Measurements from ENCODE around the gene C3orf20.
A peak's percentile ranks its signal among the peaks of the same experiment; 100 is the strongest.

The C3orf20 gene

DNA sequence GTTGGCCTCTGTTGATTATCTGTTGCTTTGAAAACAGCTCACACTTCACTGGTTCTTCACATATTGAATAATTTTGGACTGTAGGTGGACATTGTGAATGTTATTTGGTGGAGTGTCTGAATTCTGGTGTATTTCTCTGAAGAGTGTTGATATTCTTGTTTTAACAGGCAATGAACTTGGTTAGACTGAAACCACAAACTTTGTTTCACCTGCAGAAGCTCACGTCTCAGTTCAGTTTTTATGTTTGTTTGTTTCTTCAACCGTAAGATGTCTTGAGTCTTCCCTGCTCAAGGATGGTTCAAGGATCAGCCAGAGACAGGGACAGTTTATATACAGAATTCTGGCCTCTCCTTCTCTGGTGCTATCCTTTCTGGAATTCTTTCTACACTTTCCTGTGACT lies 43.6 kb downstream of the C3orf20 start:
- Histone ChIP-seq H3K4me3 (ENCODE audit: low read length in 2 of 2) (no peak overlapping the region), H3K9ac (ENCODE audit: low read depth in 1 of 2, low read length in 2 of 2) (no peak overlapping the region), H3K36me3 (ENCODE audit: control insufficient read depth in 2 of 2, insufficient read depth in 2 of 2, low read length in 2 of 2) (no peaks in the 10 kb centered on the region), H3K27me3 (ENCODE audit: control insufficient read depth in 2 of 2, insufficient read depth in 2 of 2, low read length in 2 of 2) (peaks cover 0 to 3% of the 10 kb centered on the region in 2 donors), H3K9me3 (ENCODE audit: control insufficient read depth in 2 of 2, low read length in 2 of 2) (no peaks in the 10 kb centered on the region), H3K27ac (ENCODE audit: low read depth in 2 of 2, low read length in 2 of 2) (no peak overlapping the region), H3K4me1 (ENCODE audit: control insufficient read depth in 2 of 2, insufficient read depth in 2 of 2, low read length in 2 of 2) (no peaks in the 10 kb centered on the region)

DNA sequence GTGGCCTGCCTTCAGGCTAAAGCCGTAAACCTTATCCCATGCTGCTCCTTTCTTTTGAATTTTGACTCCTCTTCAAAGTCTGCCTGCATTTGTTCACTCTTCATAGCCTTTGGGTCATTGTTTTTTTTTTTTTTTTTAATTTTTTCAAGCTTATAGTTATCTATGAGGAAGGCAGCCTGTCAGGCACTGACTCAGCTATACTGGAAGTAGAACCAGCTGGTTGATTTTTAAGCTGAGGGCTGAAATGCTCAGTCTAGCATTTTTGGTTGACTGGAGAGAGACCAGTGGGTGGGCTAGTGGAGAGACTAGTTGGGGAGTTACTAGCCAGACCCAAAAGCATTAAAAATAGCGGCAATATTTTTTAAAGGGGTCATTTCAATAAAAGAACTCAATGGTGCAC lies 44.1 kb downstream of the C3orf20 start:
- no peaks in the 10 kb centered on the region for H3K9me3 ChIP-seq (ENCODE audit: control insufficient read depth in 2 of 2, low read length in 2 of 2)

DNA sequence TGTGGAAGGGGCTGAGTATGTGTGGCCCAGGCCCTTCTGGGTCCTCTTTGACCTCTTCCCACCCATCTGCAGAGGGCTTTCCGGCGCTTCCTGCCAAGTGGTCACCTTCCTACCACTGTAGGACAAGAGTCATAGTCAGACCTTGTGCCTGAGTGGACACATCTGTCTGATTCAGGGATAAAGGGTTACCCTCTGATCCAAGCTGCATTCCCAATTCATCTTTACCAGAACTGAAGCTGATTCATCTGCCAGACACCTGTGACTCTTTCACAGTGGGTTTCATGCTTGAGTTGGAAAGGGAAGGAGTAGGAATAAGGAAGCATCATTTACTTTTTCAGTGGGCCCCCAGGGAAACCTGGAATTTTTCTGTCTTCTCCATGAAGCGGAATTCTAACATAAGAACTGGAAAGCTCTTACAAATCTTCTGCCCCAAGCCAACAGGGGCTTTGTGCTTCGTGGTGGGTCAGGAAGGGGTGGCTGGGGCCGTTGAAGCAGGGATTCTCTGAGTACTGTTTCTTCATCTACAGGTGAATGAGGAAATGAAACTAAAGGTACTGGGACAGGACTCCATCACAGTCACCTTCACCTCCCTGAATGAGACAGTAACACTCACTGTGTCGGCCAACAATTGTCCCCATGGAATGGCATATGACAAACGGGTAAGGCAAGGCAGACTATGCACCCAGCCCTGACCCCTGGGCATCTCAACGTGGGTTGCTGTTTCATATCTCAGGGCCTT lies 46.4 kb downstream of the C3orf20 start:
- H3K9ac ChIP-seq (ENCODE audit: low read depth in 1 of 2, low read length in 2 of 2), result no peak overlapping the region
- H3K4me1 ChIP-seq (ENCODE audit: control insufficient read depth in 2 of 2, insufficient read depth in 2 of 2, low read length in 2 of 2), result no peaks in the 10 kb centered on the region
- H3K4me3 ChIP-seq (ENCODE audit: low read length in 2 of 2), result no peak overlapping the region
- H3K27ac ChIP-seq (ENCODE audit: low read depth in 2 of 2, low read length in 2 of 2), result no peak overlapping the region
- H3K27me3 ChIP-seq (ENCODE audit: control insufficient read depth in 2 of 2, insufficient read depth in 2 of 2, low read length in 2 of 2), result peaks cover 0 to under 1% of the 10 kb centered on the region in 2 donors
- no peaks in the 10 kb centered on the region for H3K9me3 ChIP-seq (ENCODE audit: control insufficient read depth in 2 of 2, low read length in 2 of 2)
- H3K36me3 ChIP-seq (ENCODE audit: control insufficient read depth in 2 of 2, insufficient read depth in 2 of 2, low read length in 2 of 2), result no peaks in the 10 kb centered on the region

More for the DNA sequence above, 44.1 kb downstream of the C3orf20 start:
- H3K9ac ChIP-seq (ENCODE audit: low read depth in 1 of 2, low read length in 2 of 2), result no peak overlapping the region
- no peaks in the 10 kb centered on the region for H3K4me1 ChIP-seq (ENCODE audit: control insufficient read depth in 2 of 2, insufficient read depth in 2 of 2, low read length in 2 of 2)
- peaks cover 0 to 3% of the 10 kb centered on the region in 2 donors for H3K27me3 ChIP-seq (ENCODE audit: control insufficient read depth in 2 of 2, insufficient read depth in 2 of 2, low read length in 2 of 2)
- H3K36me3 ChIP-seq (ENCODE audit: control insufficient read depth in 2 of 2, insufficient read depth in 2 of 2, low read length in 2 of 2), result no peaks in the 10 kb centered on the region
- no peak overlapping the region for H3K4me3 ChIP-seq (ENCODE audit: low read length in 2 of 2)
- no peak overlapping the region for H3K27ac ChIP-seq (ENCODE audit: low read depth in 2 of 2, low read length in 2 of 2)

DNA sequence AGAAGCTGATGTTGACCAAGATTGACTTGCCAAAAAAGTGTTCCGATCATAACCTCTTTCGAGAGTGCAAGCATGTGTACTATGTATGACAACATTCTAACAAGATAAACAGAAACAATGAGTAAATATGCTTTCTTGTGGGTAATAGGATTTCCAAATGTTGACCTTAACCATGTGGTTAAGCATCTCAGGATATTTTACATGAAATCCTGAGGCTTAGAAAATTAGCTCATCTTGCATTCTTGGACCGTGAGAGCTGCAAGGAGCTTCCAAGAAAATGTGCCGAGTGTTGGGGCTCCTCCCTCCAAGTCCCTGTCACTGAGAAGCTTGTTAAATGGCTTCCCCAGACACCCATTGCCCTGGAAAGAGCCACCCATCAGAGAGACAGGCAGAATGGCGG lies 50.1 kb downstream of the C3orf20 start:
- no peaks in the 10 kb centered on the region for H3K27me3 ChIP-seq (ENCODE audit: control insufficient read depth in 2 of 2, insufficient read depth in 2 of 2, low read length in 2 of 2)
- H3K4me3 ChIP-seq (ENCODE audit: low read length in 2 of 2), result no peak overlapping the region
- no peak overlapping the region for H3K9ac ChIP-seq (ENCODE audit: low read depth in 1 of 2, low read length in 2 of 2)
- peak overlapping the region; percentile 26 to 35 for H3K27ac ChIP-seq (ENCODE audit: low read depth in 2 of 2, low read length in 2 of 2)
- no peaks in the 10 kb centered on the region for H3K9me3 ChIP-seq (ENCODE audit: control insufficient read depth in 2 of 2, low read length in 2 of 2)
- no peaks in the 10 kb centered on the region for H3K4me1 ChIP-seq (ENCODE audit: control insufficient read depth in 2 of 2, insufficient read depth in 2 of 2, low read length in 2 of 2)
- H3K36me3 ChIP-seq (ENCODE audit: control insufficient read depth in 2 of 2, insufficient read depth in 2 of 2, low read length in 2 of 2), result no peaks in the 10 kb centered on the region

DNA sequence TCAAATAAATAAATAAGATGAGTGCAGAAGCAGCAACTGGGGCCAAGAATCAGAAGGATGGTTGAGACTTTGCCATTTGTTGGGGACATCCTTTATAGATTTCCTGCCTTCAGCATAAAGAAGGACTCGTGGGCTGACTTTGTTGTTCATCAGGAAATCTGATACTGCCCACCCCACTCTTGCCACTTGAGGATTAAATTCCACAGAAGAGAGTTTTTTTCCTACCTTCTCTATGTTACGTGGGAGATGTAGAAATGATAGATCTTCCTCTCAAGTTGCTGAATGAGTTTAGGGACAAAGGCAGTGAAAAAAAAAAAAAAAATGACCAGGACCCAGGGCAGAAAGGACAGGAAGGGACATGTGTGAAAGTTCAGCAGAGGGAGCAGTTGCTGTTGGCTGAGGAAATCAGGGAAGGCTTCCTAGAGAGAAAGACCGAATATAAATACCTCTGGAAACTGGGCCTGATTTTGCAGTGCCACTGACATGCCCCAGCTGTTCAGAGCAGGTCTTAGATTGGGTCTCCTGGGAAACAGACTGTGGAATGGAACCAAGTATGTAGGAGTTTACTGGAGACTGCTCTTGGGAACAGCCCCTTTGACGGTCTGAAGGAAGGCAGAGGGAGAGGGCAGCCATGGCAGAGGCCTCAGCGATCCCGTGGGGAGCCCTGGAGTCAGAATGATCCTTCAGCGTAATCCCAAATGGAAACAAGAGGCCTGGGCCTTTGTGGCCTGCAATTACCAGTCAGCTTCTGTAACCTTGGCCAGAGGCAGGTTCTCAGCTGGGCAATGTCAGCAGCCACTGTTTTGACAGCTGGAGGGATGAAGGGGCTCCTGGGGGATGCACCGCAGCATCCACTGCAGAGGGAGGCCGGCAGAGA lies 50.9 kb downstream of the C3orf20 start:
- H3K9me3 ChIP-seq (ENCODE audit: control insufficient read depth in 2 of 2, low read length in 2 of 2), result no peaks in the 10 kb centered on the region
- no peak overlapping the region for H3K9ac ChIP-seq (ENCODE audit: low read depth in 1 of 2, low read length in 2 of 2)
- no peak overlapping the region for H3K4me3 ChIP-seq (ENCODE audit: low read length in 2 of 2)
- no peaks in the 10 kb centered on the region for H3K4me1 ChIP-seq (ENCODE audit: control insufficient read depth in 2 of 2, insufficient read depth in 2 of 2, low read length in 2 of 2)
- H3K36me3 ChIP-seq (ENCODE audit: control insufficient read depth in 2 of 2, insufficient read depth in 2 of 2, low read length in 2 of 2), result no peaks in the 10 kb centered on the region
- no peaks in the 10 kb centered on the region for H3K27me3 ChIP-seq (ENCODE audit: control insufficient read depth in 2 of 2, insufficient read depth in 2 of 2, low read length in 2 of 2)
- H3K27ac ChIP-seq (ENCODE audit: low read depth in 2 of 2, low read length in 2 of 2), result peak overlapping the region; percentile 9 to 35

DNA sequence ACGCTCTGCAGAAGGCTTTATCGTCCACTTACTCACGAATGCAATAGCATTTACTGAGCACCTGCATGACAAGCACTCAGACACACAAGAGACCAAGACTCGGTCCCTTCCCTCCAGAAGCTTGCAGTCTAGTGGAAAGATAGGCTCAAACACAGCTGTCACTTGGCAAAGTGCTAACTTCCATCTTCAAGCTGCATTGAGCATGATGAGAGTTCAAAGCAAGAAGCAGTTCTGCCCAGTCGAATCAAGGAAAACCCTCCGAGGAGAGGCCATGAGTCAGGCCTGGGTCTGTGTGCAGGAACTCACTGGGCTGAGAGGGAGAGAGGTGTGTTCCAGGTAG lies 51.5 kb downstream of the C3orf20 start:
- Histone ChIP-seq H3K27ac (ENCODE audit: low read depth in 2 of 2, low read length in 2 of 2) (peak overlapping the region in 1 of 2 donors; percentile 35), H3K4me3 (ENCODE audit: low read length in 2 of 2) (no peak overlapping the region), H3K9ac (ENCODE audit: low read depth in 1 of 2, low read length in 2 of 2) (no peak overlapping the region)

DNA sequence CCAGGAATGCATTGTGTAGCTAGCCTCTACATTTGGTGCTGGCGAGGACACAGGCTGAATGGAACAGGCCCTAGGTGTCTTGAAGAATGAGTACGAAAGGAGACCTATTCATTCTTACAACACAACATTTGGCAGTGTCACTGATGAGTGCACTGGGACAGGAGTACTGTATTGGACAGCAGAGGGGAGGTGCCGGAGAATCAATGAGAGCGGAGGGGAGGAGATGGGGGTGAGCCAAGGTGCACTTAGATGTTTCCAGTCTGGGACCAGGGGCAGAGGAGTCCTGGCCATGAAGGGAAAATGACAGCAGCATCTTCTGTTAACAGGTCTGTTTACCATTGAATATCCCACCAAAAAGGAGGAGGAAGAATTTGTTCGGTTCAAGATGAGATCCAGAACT lies 53.2 kb downstream of the C3orf20 start:
- no peaks in the 10 kb centered on the region for H3K27me3 ChIP-seq (ENCODE audit: control insufficient read depth in 2 of 2, insufficient read depth in 2 of 2, low read length in 2 of 2)
- H3K36me3 ChIP-seq (ENCODE audit: control insufficient read depth in 2 of 2, insufficient read depth in 2 of 2, low read length in 2 of 2), result no peaks in the 10 kb centered on the region
- H3K9ac ChIP-seq (ENCODE audit: low read depth in 1 of 2, low read length in 2 of 2), result no peak overlapping the region
- H3K27ac ChIP-seq (ENCODE audit: low read depth in 2 of 2, low read length in 2 of 2), result no peak overlapping the region
- no peaks in the 10 kb centered on the region for H3K4me1 ChIP-seq (ENCODE audit: control insufficient read depth in 2 of 2, insufficient read depth in 2 of 2, low read length in 2 of 2)
- H3K9me3 ChIP-seq (ENCODE audit: control insufficient read depth in 2 of 2, low read length in 2 of 2), result no peaks in the 10 kb centered on the region
- no peak overlapping the region for H3K4me3 ChIP-seq (ENCODE audit: low read length in 2 of 2)

More for the DNA sequence above, 51.5 kb downstream of the C3orf20 start:
- no peaks in the 10 kb centered on the region for H3K4me1 ChIP-seq (ENCODE audit: control insufficient read depth in 2 of 2, insufficient read depth in 2 of 2, low read length in 2 of 2)
- no peaks in the 10 kb centered on the region for H3K27me3 ChIP-seq (ENCODE audit: control insufficient read depth in 2 of 2, insufficient read depth in 2 of 2, low read length in 2 of 2)
- no peaks in the 10 kb centered on the region for H3K9me3 ChIP-seq (ENCODE audit: control insufficient read depth in 2 of 2, low read length in 2 of 2)
- H3K36me3 ChIP-seq (ENCODE audit: control insufficient read depth in 2 of 2, insufficient read depth in 2 of 2, low read length in 2 of 2), result no peaks in the 10 kb centered on the region

DNA sequence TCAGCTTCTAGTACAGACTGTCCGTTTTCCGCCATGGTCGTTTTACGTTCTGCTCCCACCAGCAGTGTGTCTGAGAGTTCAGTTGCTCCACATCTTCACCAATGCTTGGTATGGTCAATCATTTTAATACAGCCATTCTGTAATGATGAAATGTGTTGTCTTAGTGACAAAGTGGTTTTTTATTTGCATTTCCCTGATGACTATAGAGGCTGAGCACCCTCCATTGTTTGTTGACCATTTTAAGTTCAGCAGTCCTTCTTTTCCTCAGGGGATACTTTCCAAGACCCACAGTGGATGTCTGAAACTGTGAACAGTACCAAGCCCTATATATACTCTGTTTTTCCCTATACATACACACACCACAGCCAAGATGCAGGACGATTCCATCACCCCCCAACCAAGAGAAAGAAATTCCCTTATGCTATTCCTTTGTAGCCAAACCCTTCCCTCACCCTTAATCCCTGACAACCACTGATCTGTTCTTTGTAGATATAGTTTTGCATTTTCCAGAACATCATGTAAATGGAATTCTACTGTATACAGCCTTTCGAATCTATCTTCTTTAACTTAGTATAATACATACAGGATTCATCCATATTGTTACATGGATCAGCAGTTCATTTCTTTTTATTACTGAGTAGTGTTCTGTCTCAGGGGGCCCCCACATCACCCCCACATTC lies 55.9 kb downstream of the C3orf20 start:
- no peak overlapping the region for H3K4me3 ChIP-seq (ENCODE audit: low read length in 2 of 2)
- no peaks in the 10 kb centered on the region for H3K36me3 ChIP-seq (ENCODE audit: control insufficient read depth in 2 of 2, insufficient read depth in 2 of 2, low read length in 2 of 2)
- no peak overlapping the region for H3K9ac ChIP-seq (ENCODE audit: low read depth in 1 of 2, low read length in 2 of 2)
- H3K27ac ChIP-seq (ENCODE audit: low read depth in 2 of 2, low read length in 2 of 2), result no peak overlapping the region
- H3K27me3 ChIP-seq (ENCODE audit: control insufficient read depth in 2 of 2, insufficient read depth in 2 of 2, low read length in 2 of 2), result no peaks in the 10 kb centered on the region
- H3K4me1 ChIP-seq (ENCODE audit: control insufficient read depth in 2 of 2, insufficient read depth in 2 of 2, low read length in 2 of 2), result no peaks in the 10 kb centered on the region
- H3K9me3 ChIP-seq (ENCODE audit: control insufficient read depth in 2 of 2, low read length in 2 of 2), result no peaks in the 10 kb centered on the region

DNA sequence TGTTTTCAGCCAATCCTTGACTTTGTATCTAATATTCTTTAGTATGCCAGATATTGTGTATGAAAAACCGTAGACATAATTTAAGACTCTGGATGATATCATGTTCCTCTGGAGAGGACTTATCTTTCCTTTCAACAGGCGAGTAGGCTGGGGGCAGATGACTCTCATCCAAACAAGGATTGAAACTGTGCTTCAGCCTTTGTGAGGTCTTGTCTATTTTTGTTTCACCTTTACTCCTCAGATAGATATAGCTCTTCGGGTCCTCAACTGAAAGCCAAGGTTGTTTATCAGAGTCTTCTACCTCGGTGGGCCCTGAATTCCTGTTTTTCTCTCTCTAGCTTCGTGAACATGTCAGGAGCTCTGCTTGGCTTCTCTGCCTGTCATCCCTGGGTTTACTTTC lies 66.0 kb downstream of the C3orf20 start:
- H3K27ac ChIP-seq (ENCODE audit: low read depth in 2 of 2, low read length in 2 of 2), result no peak overlapping the region
- H3K36me3 ChIP-seq (ENCODE audit: control insufficient read depth in 2 of 2, insufficient read depth in 2 of 2, low read length in 2 of 2), result no peaks in the 10 kb centered on the region
- H3K9me3 ChIP-seq (ENCODE audit: control insufficient read depth in 2 of 2, low read length in 2 of 2), result no peaks in the 10 kb centered on the region

DNA sequence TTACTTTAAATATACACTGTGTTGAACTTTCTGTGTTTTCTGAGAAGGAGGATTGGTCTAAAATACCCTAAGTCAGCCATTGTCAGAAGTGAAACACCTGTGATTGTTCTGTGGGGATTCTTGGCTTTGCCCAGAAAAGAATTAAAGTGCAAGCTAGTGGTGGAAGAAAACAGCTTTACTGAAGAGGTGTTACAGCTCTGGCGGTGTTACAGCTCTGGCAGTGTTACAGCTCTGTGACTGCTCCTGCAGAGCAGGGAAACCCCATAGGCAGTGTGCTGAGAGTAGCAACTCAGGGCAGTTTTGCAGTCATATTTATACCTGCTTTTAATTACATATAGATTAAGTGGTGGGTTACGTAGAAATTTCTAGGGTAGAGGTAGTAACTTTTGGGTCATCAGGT lies 66.6 kb downstream of the C3orf20 start:
- no peak overlapping the region for H3K9ac ChIP-seq (ENCODE audit: low read depth in 1 of 2, low read length in 2 of 2)

More for the DNA sequence above, 66.0 kb downstream of the C3orf20 start:
- Histone ChIP-seq H3K4me1 (ENCODE audit: control insufficient read depth in 2 of 2, insufficient read depth in 2 of 2, low read length in 2 of 2) (no peaks in the 10 kb centered on the region), H3K27me3 (ENCODE audit: control insufficient read depth in 2 of 2, insufficient read depth in 2 of 2, low read length in 2 of 2) (no peaks in the 10 kb centered on the region), H3K4me3 (ENCODE audit: low read length in 2 of 2) (no peak overlapping the region), H3K9ac (ENCODE audit: low read depth in 1 of 2, low read length in 2 of 2) (no peak overlapping the region)

More for the DNA sequence above, 66.6 kb downstream of the C3orf20 start:
- no peaks in the 10 kb centered on the region for H3K36me3 ChIP-seq (ENCODE audit: control insufficient read depth in 2 of 2, insufficient read depth in 2 of 2, low read length in 2 of 2)
- peaks cover 0 to 3% of the 10 kb centered on the region in 2 donors for H3K27me3 ChIP-seq (ENCODE audit: control insufficient read depth in 2 of 2, insufficient read depth in 2 of 2, low read length in 2 of 2)
- no peaks in the 10 kb centered on the region for H3K4me1 ChIP-seq (ENCODE audit: control insufficient read depth in 2 of 2, insufficient read depth in 2 of 2, low read length in 2 of 2)
- no peak overlapping the region for H3K27ac ChIP-seq (ENCODE audit: low read depth in 2 of 2, low read length in 2 of 2)
- no peak overlapping the region for H3K4me3 ChIP-seq (ENCODE audit: low read length in 2 of 2)
- H3K9me3 ChIP-seq (ENCODE audit: control insufficient read depth in 2 of 2, low read length in 2 of 2), result no peaks in the 10 kb centered on the region

Measured in mucosa of rectum (tissue), 2 donors.